Stimulated activated CD4-positive, alpha-beta T cell treated with anti-CD3 and anti-CD28 coated beads, TNF-alpha, amount 100 ng/mL, for 4 hours (primary cell): Measurements from ENCODE around the gene JUNB.

ENCODE experiments used
- DNase-seq, 3 experiments: peaks; one replicate each; pipeline ENCODE4 v3.0.0-alpha.2; 2020; ENCODE audit warnings: low read depth in 3 of 3

JUNB gene

GRCh38 chr19:12791345-12792050, at the start of gene JUNB:
Gene JUNB, plus strand, starts transcription at chr19:12791486. Its CDS starts 286 bp downstream, at chr19:12791772.
- peak; percentile 91 to 97 (median 95) for DNase-seq

- no peak for DNase-seq
These were observed 46.0 kb upstream of the JUNB start for GRCh38 chr19:12745166-12745897.

GRCh38 chr19:12748489-12748888, 42.8 kb upstream of the JUNB start:
- DNase-seq, result no peak

GRCh38 chr19:12749938-12750521, 41.3 kb upstream of the JUNB start:
- DNase-seq, result no peak

GRCh38 chr19:12750851-12751250, 40.4 kb upstream of the JUNB start:
- DNase-seq, result no peak

GRCh38 chr19:12751635-12752034, 39.7 kb upstream of the JUNB start, which contains the start of gene BEST2:
Gene BEST2, plus strand, starts transcription at chr19:12751791. Its CDS starts 802 bp downstream, at chr19:12752593.
- no peak for DNase-seq

- DNase-seq, result no peak
These were observed 39.1 kb upstream of the JUNB start for GRCh38 chr19:12752056-12752781.

- no peak for DNase-seq
These were observed 36.7 kb upstream of the JUNB start for GRCh38 chr19:12754465-12755196.

GRCh38 chr19:12756150-12756883, 35.0 kb upstream of the JUNB start:
- DNase-seq, result no peak

GRCh38 chr19:12757544-12758274, 33.6 kb upstream of the JUNB start:
- peak in 2 of 3 experiments; percentile 31 to 37 for DNase-seq

- DNase-seq, result no peak
These were observed 31.6 kb upstream of the JUNB start for GRCh38 chr19:12759686-12760085.

GRCh38 chr19:12763100-12763499, 28.2 kb upstream of the JUNB start:
- DNase-seq, result no peak

- no peak for DNase-seq
These were observed 26.6 kb upstream of the JUNB start for GRCh38 chr19:12764698-12765097.

GRCh38 chr19:12766051-12766521, 25.2 kb upstream of the JUNB start:
- peak in 2 of 3 experiments; percentile 55 to 58 for DNase-seq

- DNase-seq, result no peak
These were observed 24.1 kb upstream of the JUNB start for GRCh38 chr19:12767150-12767549.

GRCh38 chr19:12767666-12768065, 23.6 kb upstream of the JUNB start:
- DNase-seq, result no peak

GRCh38 chr19:12769689-12770088, 21.6 kb upstream of the JUNB start:
- peak in 1 of 3 experiments; percentile 54 for DNase-seq

GRCh38 chr19:12770922-12771321, 20.4 kb upstream of the JUNB start:
- DNase-seq, result no peak

- DNase-seq, result no peak
These were observed 19.0 kb upstream of the JUNB start for GRCh38 chr19:12772323-12772722.

- no peak for DNase-seq
These were observed 17.7 kb upstream of the JUNB start for GRCh38 chr19:12773571-12773970.
